ENCODE results near the gene SMPD2.
"Not testable (repeated sequence)": the region's sequence is repeated elsewhere in the genome, so short reads cannot be mapped to it uniquely, and the experiment has no call there.

The SMPD2 gene

DNA sequence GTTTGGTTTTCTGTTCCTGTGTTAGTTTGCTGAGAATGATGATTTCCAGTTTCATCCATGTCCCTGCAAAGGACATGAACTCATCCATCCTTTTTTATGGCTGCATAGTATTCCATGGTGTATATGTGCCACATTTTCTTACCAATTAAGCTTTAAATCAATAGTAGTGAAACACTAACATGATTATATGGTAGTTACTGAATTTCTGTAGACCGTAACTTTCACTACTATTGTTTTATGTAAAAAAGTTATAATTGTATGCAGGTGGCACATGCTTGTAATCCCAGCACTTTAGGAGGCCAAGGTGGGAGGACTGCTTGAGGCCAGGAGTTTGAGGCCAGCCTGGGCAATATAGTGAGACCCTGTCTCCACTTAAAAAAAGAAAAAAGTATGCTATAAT is 20.7 kb downstream of the SMPD2 start:
- DNase-seq (ENCODE audit: low spot score): not testable (repeated sequence)

DNA sequence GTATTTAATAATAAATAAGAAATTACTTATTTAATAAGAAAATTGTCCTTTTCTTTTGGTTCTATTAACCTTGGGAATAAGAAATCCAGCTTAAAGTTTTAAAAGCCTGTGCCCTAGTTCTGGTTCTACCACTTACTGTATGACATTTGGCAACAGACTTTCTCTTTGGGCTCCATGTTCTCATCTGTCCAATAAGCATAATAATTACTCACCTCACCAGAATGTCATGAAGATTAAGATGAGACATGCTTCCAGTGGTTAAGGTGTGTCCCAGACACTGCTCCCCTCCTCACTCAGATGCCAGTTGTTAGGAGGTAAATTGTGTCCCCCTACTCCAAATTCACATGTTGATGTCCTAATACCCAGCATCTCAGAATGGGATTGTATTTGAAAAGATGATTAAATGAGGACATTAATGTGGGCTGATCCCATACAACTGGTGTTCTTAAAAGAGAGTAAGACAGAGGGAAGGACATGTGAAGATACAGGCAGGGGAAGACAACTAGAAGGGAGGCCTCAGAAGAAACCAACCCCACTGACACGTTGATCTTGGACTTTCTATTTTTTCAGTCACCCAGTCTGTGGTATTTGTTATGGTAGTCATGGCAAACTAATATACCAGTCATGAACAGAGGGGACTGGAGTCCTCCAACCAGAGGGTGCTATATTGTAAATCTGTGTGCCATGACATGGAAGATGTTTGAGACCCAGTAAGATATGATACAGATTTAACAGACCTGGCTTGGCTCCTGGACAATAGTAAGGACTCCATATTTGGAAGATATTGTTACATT is 21.4 kb downstream of the SMPD2 start:
- DNase-seq (ENCODE audit: low spot score): no peak

GRCh38 chr6:109465772-109466171 is 25.2 kb downstream of the SMPD2 start:
- no peak for DNase-seq (ENCODE audit: low spot score)

DNA sequence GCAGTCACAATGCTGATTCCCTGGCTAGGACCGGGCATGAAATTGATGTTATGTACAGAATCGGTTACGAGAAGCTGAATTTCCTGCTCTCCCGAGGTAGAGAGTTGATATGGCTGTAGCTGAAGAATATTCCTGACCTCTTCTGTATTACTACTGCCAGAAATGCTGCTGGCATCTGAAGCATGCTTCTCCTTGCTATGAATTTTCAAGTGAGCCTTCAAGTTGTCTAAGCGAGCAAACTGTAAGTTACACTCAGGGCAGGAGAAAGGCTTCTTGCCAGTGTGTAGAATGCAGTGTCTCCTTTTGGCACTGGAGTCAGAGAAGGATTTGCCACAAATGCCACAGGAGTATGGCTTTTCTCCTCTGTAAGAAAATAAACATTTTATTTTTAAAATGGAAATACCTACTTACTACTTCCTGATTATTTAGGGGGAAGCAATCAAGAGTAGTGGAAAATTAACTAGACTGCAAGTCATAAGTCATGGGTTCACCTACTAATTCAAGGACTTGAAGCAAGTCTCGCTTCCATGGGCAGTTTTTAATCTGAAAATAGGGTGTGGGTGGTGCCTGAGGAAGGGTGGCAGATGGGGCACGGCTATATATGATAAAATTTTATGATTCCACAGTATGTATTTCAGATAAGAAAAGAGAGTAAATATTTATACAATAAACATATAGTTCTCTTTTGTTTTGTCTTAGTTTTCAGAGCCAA is 25.8 kb downstream of the SMPD2 start:
- DNase-seq (ENCODE audit: low spot score): no peak

DNA sequence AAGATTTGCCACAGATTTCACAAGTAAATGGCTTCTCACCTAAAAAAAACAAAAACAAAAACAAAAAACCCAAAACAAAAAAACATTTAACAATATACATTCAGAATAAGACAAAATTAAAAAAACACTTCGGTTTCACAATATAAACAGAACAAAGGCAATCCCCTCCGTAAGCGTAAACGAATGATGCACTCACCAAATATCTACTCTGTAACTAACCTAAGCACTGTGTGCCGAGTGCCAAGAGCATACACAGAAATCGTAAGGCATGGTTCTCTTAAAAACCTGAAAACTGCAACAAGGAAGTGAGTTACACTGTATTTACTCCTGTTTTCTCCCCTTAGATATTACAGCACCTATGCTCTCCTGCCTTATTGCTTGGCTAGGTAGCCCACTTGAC is 27.2 kb downstream of the SMPD2 start:
- no peak for DNase-seq (ENCODE audit: low spot score)

GRCh38 chr6:109469591-109470189 is 29.2 kb downstream of the SMPD2 start:
- DNase-seq (ENCODE audit: low spot score): no peak

DNA sequence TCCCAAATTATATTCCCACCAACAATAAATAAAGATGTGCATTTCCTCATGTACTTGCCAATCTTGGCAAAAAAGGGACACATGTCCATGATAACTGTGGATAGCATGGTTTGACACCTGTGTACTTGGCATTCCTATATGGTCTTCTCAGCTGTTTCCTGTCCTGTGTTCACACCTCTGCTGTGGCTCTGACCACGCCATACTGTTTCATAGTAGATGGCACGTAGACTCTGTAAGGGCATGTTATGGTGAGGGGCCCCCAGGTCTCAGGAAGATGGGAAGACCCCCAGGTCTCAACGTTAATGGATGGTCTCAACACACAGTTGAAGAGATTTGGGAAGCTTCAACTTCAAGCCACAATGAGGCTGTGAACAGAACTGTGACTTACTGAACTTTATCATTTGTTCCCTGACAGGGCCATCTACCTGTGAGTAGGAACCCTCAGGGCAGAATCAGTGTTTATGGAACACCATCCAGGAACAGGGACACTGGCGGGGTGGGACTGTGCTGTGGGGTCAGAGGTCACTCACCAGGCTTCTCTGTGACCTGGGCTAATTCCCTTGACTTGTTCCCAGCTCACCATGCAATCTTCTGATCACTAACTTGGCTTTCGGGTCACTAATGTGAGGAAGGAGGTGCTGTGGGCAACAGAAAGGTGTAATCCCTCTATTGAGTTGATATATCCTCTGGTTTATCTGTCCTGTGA is 30.7 kb downstream of the SMPD2 start:
- DNase-seq (ENCODE audit: low spot score): no peak

- DNase-seq (ENCODE audit: low spot score): no peak
Observed at GRCh38 chr6:109472132-109472995, 31.8 kb downstream of the SMPD2 start.

- DNase-seq (ENCODE audit: low spot score): no peak
Observed at GRCh38 chr6:109473120-109473519, 32.6 kb downstream of the SMPD2 start.

GRCh38 chr6:109474995-109475394 is 34.5 kb downstream of the SMPD2 start:
- no peak for DNase-seq (ENCODE audit: low spot score)

DNA sequence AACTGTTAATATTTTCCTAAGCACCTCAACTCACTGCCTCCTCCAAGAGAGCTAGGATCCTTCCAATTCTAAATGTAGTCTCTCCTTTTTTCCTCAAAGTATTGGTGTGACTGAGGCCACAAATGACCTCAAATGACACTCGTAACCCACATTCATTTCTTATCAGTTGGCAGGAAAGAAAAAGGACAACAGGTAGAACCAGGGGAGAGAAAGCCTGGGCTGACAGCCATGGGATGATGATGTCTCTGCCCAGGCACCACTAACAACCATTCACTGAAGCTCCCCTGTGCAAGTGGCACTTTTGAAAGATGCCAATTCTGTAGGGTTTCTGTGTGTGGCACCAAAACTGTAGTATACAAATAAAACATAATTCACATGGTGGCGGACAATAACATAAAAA is 35.1 kb downstream of the SMPD2 start:
- DNase-seq (ENCODE audit: low spot score): no peak

DNA sequence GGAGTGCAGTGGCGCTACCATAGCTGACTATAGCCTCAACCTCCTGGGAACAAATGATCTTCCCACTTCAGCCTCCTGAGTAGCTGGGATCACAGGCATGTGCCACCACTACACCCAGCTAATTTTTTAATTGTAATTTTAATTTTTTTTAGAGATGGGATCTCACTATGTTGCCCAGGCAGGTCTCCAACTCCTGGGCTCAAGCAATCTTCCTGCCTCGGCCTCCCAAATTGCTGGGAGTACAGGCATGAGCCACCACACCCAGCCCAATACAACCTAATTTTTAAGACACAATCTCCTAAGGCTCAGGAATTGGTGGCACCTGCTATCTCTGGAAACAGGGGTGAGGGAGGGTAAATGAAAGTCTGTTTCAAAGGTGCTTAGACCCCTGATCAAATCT is 36.7 kb downstream of the SMPD2 start:
- no peak for DNase-seq (ENCODE audit: low spot score)

- DNase-seq (ENCODE audit: low spot score): no peak
Observed at GRCh38 chr6:109477725-109478124, 37.2 kb downstream of the SMPD2 start.

GRCh38 chr6:109478222-109478805 is 37.8 kb downstream of the SMPD2 start:
- DNase-seq (ENCODE audit: low spot score): no peak

- DNase-seq (ENCODE audit: low spot score): no peak
Observed at GRCh38 chr6:109478841-109479624, 38.5 kb downstream of the SMPD2 start.

DNA sequence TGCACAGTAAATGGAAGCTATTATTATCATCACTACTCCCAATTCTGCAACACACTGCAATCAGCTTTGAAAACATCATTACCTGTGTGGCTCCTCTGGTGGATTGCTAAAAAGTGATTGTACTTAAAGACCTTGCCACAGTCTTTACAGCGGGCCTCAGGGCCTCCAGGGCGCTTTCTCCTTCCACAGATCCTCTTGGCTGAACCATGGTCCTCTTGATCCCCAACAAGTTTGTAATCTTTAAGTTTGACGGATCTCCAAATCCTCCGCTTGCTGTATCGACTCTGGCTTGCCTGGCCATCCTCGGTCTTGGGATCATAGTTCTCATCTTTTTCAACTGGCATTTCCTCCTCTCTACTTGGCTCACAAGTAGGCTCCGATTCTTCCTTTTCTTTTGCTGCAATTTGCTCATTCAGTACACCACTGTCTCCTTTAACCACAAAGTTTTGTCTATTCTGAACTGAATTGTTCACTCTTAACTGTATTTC is 40.5 kb downstream of the SMPD2 start:
- no peak for DNase-seq (ENCODE audit: low spot score)

- DNase-seq (ENCODE audit: low spot score): peak; percentile 95
Observed at GRCh38 chr6:109482905-109483734, 42.6 kb downstream of the SMPD2 start, which contains the start of gene ZBTB24. Gene ZBTB24 (minus strand): TSS chr6:109483219. CDS start chr6:109482026, 1,193 bp downstream.

GRCh38 chr6:109483735-109484057 is 43.2 kb downstream of the SMPD2 start:
- no peak for DNase-seq (ENCODE audit: low spot score)

GRCh38 chr6:109484122-109484521 is 43.6 kb downstream of the SMPD2 start:
- DNase-seq (ENCODE audit: low spot score): no peak

Data from AG20443 (cell line).